Measurements from ENCODE around the gene SLC25A3. TPM values are rescaled to one million over a fixed set of nuclear protein-coding genes. Genes with fewer than 3 reads are reported as not detected.
"Not testable (repeated sequence)": the region's sequence is repeated elsewhere in the genome, so short reads cannot be mapped to it uniquely, and the experiment has no call there.

The SLC25A3 gene
- total RNA-seq, 2 donors from 2014 or later = 367 to 563 TPM

DNA sequence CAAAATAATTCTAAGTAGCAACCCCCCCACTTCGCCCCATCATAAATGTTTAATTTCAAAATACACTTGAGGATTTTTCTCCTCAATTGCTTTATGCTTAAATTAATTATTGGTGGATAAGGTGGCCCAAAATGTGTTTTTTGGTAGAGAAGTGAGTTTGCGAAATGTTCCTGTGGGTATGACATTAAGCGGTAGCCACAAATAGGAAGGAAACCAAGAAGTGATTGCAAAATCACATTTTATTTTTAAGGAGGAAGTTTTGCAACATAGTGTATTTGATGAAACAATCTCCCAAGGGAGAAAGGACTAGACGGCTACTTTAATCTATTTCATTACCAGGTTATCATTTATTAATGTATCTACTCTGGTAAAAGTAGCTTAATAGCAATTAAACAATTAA, 25.5 kb downstream of the SLC25A3 start:
- Mint-ChIP-seq H3K4me1 (no peaks in the 10 kb centered on the region), H3K27ac (no peak overlapping the region), H3K4me3 (no peak overlapping the region), H3K27me3 (no peaks in the 10 kb centered on the region), H3K36me3 (ENCODE audit: low read depth) (no peaks in the 10 kb centered on the region), H3K9me3 (no peaks in the 10 kb centered on the region)
- no peak for ATAC-seq (replicated peaks)

DNA sequence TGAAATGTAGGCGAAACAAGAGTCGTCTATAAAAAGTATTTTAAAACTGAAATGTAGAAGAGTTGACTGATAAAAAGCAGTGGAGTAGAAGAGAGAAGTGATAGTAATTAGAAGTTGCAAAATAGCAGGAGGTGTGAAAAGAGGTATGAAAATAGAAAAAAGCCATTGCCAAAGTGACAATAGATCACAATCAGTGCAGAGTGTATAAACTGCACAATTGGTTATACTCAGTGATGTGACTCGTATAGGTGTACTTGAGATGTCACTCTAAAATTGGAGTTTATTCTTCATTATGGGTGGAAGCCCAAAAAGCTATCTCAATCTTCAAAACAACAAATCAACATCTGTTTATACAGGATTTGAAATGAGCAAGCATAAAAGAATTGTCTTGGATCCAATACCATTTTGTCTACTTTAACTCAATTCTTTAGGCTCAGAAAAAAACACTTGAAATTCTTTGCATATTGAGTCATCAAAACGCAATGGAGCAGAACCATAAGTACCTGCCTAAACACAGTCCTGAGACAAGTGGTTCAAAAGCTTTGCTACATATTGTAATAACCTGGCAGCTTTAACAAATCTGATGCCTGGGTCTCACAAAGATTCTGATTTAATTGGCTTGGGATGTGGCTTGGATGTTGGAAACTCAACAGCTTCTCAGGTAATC, 42.3 kb downstream of the SLC25A3 start:
- Mint-ChIP-seq H3K27ac (no peak overlapping the region), H3K9me3 (no peaks in the 10 kb centered on the region), H3K4me3 (no peak overlapping the region), H3K4me1 (peaks cover 3% of the 10 kb centered on the region), H3K36me3 (ENCODE audit: low read depth) (peaks cover 30% of the 10 kb centered on the region), H3K27me3 (no peaks in the 10 kb centered on the region)
- ATAC-seq (replicated peaks) = no peak

DNA sequence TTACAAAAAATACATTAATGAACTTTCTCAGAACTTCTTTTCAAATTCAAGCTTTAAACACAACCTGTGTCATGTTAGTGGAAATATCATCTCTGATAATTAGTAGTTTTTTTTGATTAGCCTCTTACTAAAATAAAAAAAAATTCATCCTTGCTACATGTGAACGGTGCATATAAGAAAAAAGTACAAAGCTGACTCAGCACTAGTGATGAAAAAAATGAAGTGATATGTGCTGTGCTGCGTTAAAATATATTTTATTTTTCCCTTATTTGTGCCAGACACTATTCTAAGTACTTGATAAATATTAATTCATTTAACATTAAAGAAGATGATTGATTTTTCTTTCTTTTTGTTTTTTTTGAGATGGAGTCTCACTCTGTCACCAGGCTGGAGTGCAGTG, 43.6 kb downstream of the SLC25A3 start:
- no peak for ATAC-seq (replicated peaks)
- Mint-ChIP-seq H3K4me3 (no peak overlapping the region), H3K27ac (no peak overlapping the region), H3K27me3 (no peaks in the 10 kb centered on the region), H3K36me3 (ENCODE audit: low read depth) (peaks cover 28% of the 10 kb centered on the region), H3K9me3 (no peaks in the 10 kb centered on the region), H3K4me1 (peaks cover 7% of the 10 kb centered on the region)

DNA sequence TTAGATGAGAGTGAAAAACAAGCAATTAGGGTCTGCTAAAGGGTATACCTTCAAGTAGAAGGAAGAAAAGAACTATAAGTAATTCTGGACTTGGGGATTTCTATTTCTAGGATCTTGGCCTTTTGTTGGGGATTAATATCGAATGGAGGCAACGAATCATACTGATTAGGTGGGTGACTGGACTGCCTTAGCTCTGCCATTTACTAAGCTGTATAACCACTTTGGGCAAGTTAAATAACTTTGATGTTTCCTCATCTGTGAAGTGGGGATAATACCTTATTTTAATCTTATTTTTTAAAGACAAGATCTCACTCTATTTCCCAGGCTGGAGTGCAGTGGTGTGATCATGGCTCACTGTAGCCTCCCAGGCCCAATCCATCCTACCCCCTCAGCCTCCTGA, 44.5 kb downstream of the SLC25A3 start:
- no peaks in the 10 kb centered on the region for H3K27me3 Mint-ChIP-seq
- peaks cover 18% of the 10 kb centered on the region for H3K36me3 Mint-ChIP-seq (ENCODE audit: low read depth)
- no peaks in the 10 kb centered on the region for H3K9me3 Mint-ChIP-seq
- H3K27ac Mint-ChIP-seq = no peak overlapping the region
- peaks cover 7% of the 10 kb centered on the region for H3K4me1 Mint-ChIP-seq
- H3K4me3 Mint-ChIP-seq = no peak overlapping the region
- no peak for ATAC-seq (replicated peaks)

DNA sequence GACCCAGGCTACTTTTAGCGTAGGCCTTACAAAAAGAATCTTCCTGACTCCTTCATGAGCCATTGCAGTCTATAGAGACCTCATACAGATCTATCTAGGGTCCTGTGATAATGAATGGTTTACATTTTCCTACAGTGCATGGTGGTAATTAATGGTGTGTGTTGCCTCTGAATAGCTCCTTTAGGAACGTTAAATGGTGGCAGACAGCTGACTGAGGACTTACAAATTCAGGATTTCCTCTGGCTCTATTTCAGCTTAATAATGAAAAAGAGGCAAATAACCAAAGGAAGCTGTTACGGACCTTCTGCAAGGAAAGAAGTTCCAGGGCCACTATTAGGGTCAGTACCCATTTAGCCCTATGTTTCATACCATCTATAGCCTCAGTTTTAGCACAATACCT, 46.0 kb downstream of the SLC25A3 start:
- Mint-ChIP-seq H3K9me3 (no peaks in the 10 kb centered on the region), H3K27ac (no peak overlapping the region), H3K27me3 (no peaks in the 10 kb centered on the region), H3K36me3 (ENCODE audit: low read depth) (peaks cover 9% of the 10 kb centered on the region), H3K4me1 (peaks cover 7% of the 10 kb centered on the region), H3K4me3 (no peak overlapping the region)
- ATAC-seq (replicated peaks) = no peak

DNA sequence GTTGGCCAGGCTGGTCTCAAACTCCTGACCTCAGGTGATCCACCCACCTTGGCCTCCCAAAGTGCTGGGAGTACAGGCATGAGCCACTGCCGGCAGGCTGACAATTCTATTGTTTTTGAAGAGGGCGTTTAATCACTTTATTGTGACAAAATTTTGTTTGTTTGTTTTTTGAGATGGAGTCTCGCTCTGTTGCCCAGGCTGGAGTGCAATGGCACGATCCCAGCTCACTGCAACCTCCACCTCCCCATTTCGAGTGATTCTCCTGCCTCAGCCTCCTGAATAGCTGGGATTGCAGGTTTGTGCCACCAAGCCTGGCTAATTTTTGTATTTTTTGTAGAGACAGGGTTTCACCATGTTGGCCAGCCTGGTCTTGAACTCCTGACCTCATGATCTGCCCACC, 49.3 kb downstream of the SLC25A3 start:
- not testable (repeated sequence) for H3K27me3 Mint-ChIP-seq; H3K36me3 Mint-ChIP-seq (ENCODE audit: low read depth); ATAC-seq (replicated peaks); H3K4me1 Mint-ChIP-seq; H3K9me3 Mint-ChIP-seq
- Mint-ChIP-seq H3K4me3 (peak overlapping the region; percentile 98), H3K27ac (peak overlapping the region; percentile 20)

DNA sequence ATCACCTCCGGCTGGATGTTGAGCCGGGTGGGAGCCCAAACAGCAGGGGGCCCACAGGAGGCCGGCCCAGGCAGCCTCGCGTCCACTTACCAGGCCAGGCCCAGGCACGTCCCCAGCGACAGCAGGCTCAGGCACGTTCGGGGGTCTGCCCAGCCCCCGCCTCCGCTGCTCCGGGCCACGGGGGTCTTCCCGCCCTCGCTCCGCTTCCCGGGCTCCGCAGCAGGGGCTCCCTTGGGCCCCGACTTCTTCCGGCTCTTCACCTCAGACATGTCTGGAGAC, 50.9 kb downstream of the SLC25A3 start:
- H3K9me3 Mint-ChIP-seq = no peaks in the 10 kb centered on the region
- peaks cover 22% of the 10 kb centered on the region for H3K36me3 Mint-ChIP-seq (ENCODE audit: low read depth)
- H3K27me3 Mint-ChIP-seq = no peaks in the 10 kb centered on the region
- H3K27ac Mint-ChIP-seq = peak overlapping the region; percentile 77
- peak overlapping the region; percentile 98 for H3K4me3 Mint-ChIP-seq
- peaks cover 14% of the 10 kb centered on the region for H3K4me1 Mint-ChIP-seq
- ATAC-seq (replicated peaks) = peak; percentile 10

DNA sequence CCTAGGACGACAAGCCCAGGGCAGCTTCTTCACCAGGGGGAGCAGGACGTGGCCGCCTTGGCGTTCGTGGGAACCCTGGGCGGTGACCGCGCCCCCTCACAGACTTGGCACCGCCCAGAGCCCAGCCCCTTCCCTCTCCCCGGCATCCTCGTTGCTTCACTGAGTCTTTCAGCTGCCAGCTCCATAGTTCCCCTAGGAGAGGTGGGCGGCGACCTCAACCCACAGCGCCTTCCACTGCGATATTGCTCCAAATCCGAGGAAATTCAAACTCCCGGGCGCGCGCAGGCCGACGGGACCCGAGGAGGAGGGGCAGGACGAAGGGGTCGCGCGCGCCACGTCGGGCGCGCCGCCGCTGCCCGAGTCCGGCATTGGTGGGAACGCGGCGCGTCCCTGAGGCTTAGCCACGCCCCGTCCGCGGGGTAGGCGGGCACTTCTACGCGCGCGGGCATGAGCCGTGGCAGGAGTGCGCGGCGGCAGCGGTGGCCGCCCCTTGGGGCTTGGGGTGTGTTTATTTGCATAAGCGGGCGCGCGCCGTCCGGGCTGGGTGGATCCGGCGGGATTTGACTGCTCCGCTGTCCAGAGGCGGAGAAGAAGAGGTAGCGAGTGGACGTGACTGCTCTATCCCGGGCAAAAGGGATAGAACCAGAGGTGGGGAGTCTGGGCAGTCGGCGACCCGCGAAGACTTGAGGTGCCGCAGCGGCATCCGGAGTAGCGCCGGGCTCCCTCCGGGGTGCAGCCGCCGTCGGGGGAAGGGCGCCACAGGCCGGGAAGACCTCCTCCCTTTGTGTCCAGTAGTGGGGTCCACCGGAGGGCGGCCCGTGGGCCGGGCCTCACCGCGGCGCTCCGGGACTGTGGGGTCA, 51.5 kb downstream of the SLC25A3 start, which contains the start of the genes APAF1 and IKBIP:
TSS of gene APAF1 (plus strand) at position 579 of the 860 bp plus-strand sequence. CDS start 3,070 bp downstream, outside the sequence.
TSS of gene IKBIP (minus strand) at position 77 of the 860 bp plus-strand sequence. CDS start 87 bp downstream, outside the sequence.
- Mint-ChIP-seq H3K9me3 (no peaks in the 10 kb centered on the region), H3K4me1 (peaks cover 14% of the 10 kb centered on the region), H3K27ac (peak within 1 kb of the TSS; percentile 77), H3K36me3 (ENCODE audit: low read depth) (peaks cover 28% of the 10 kb centered on the region), H3K27me3 (no peaks in the 10 kb centered on the region), H3K4me3 (peak within 1 kb of the TSS; percentile 98)
- ATAC-seq (replicated peaks) = peak; percentile 91

DNA sequence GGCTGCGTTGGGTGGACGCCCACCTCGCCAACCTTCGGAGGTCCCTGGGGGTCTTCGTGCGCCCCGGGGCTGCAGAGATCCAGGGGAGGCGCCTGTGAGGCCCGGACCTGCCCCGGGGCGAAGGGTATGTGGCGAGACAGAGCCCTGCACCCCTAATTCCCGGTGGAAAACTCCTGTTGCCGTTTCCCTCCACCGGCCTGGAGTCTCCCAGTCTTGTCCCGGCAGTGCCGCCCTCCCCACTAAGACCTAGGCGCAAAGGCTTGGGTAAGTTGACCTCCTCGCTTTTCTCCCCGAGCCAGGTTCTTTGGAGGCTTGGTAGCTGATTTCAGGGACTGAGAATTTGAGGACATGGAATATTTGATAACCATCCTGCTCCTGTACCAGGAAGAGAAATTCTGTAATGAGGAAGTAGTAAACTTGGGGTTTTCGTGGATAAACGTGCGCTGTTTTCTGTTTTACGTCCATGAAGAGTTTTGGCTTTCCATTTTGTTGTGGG, 52.1 kb downstream of the SLC25A3 start:
- Mint-ChIP-seq H3K27me3 (no peaks in the 10 kb centered on the region), H3K9me3 (no peaks in the 10 kb centered on the region), H3K4me1 (peaks cover 14% of the 10 kb centered on the region), H3K4me3 (peak overlapping the region; percentile 98), H3K36me3 (ENCODE audit: low read depth) (peaks cover 35% of the 10 kb centered on the region), H3K27ac (peak overlapping the region; percentile 77)
- no peak for ATAC-seq (replicated peaks)

DNA sequence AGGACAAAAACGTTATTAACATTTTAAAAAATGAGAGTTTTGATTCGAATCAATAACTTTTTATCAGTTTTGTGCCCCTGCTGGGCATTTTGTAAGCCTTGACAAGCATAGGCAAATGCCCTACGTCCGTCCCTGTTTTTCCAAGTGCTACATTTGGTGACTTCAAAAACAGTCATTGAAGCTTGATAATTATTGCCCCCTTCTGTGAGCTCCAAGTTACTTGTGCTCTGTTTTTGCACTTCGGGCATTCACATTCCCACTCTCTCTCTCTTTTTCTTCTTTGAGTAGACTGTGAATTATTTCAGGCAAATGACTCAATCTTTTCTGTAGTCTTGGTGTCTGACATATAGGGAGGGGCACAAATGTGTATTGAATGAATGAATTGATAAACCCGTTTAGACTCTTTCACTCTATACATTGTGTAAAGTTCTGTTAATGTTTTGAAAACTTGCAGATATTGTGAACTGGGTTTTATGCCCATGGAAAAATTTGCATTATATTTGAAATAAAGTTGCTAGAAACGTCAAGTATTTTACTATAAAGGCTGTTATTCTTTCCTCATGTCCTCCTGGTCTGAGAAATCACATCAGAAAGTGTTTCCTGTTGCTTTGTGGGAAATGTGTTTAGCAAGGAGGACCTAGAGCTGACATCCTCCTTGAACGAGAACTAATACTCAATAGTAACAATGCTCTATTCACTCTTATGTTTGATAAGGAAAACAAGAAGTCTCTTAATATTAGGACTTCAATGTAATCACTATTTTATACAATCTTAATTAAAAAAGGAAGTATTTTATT, 53.0 kb downstream of the SLC25A3 start:
- H3K4me3 Mint-ChIP-seq = peak overlapping the region; percentile 98
- ATAC-seq (replicated peaks) = no peak
- no peaks in the 10 kb centered on the region for H3K9me3 Mint-ChIP-seq
- peak overlapping the region; percentile 77 for H3K27ac Mint-ChIP-seq
- H3K36me3 Mint-ChIP-seq (ENCODE audit: low read depth) = peaks cover 43% of the 10 kb centered on the region
- peaks cover 10% of the 10 kb centered on the region for H3K4me1 Mint-ChIP-seq
- H3K27me3 Mint-ChIP-seq = no peaks in the 10 kb centered on the region

DNA sequence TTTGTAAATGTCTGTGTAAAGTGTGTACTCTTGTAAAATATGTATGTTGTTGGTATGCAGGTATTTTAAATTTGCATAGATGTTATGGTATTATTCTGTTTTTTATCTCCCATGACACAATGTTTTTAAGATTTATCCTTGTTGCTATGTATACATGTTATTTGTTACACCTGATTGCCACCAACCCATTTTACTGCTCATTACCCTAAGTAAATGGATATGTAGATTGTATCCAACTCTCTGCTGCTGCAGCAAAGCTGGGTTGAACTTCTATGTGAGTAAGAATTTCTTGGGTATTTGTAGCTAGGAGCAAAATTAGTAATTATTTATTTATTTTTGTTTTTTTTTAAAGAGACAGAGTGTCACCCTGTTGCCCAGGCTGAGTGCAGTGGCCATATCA, 57.8 kb downstream of the SLC25A3 start:
- H3K9me3 Mint-ChIP-seq = no peaks in the 10 kb centered on the region
- no peaks in the 10 kb centered on the region for H3K27me3 Mint-ChIP-seq
- H3K27ac Mint-ChIP-seq = peak overlapping the region; percentile 35
- H3K36me3 Mint-ChIP-seq (ENCODE audit: low read depth) = peaks cover 64% of the 10 kb centered on the region
- no peak for ATAC-seq (replicated peaks)
- peaks cover 15% of the 10 kb centered on the region for H3K4me1 Mint-ChIP-seq
- H3K4me3 Mint-ChIP-seq = no peak overlapping the region

DNA sequence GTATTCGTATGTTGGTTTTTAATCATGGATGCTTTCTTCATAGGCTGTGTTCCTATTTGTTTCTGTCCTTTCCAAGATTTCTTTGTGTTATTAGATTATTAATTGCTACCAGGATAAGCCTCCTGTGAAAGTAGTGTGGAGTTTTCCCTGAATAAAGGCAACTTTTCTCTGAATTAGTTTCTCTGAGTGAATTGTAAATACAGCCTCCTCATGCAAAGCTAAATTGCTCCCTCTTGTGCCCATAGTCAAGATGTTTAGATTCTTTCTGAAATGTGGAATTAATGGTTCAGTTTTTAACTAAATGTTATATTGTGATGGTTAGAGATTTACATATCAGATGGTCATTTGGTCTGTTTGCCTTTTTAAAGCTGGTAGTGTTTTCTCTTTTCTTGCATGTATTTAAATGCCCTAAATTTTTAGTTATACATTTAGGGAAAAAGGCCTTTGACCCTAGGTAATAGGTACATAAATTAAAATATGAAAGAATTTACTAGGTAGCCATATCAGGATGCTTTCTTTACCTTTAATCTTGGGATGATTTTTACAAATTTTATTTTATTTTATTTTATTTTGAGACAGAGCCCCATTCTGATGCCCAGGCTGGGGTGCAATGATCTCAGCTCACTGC, 60.5 kb downstream of the SLC25A3 start:
- Mint-ChIP-seq H3K4me3 (no peak overlapping the region), H3K9me3 (no peaks in the 10 kb centered on the region), H3K36me3 (ENCODE audit: low read depth) (peaks cover 71% of the 10 kb centered on the region), H3K4me1 (peaks cover 15% of the 10 kb centered on the region), H3K27me3 (no peaks in the 10 kb centered on the region), H3K27ac (no peak overlapping the region)
- ATAC-seq (replicated peaks) = no peak

All from activated T-helper 17 cell treated with anti-CD3 and anti-CD28 coated beads, Interleukin-2, amount 50 U/mL, for 72 hours (primary cell).